Loucy (cell line): ENCODE results near the gene ZNF771.

ENCODE experiments used
- EZH2phosphoT487 ChIP-seq: fragments of 200-600 bp; IDR thresholded peaks from 2 replicates; pipeline ENCODE4 v1.6.1; 2018; ENCODE audit warnings: antibody characterized with exemption, mild to moderate bottlenecking, moderate library complexity, borderline replicate concordance
- TF ChIP-seq, protein P1 (sequence below): fragments of 200-600 bp; sonication (generic); conservative IDR thresholded peaks from 2 replicates; pipeline ENCODE4 v1.5.1; 2014; ENCODE audit warnings: mild to moderate bottlenecking, antibody characterized with exemption, low read length

DNA sequence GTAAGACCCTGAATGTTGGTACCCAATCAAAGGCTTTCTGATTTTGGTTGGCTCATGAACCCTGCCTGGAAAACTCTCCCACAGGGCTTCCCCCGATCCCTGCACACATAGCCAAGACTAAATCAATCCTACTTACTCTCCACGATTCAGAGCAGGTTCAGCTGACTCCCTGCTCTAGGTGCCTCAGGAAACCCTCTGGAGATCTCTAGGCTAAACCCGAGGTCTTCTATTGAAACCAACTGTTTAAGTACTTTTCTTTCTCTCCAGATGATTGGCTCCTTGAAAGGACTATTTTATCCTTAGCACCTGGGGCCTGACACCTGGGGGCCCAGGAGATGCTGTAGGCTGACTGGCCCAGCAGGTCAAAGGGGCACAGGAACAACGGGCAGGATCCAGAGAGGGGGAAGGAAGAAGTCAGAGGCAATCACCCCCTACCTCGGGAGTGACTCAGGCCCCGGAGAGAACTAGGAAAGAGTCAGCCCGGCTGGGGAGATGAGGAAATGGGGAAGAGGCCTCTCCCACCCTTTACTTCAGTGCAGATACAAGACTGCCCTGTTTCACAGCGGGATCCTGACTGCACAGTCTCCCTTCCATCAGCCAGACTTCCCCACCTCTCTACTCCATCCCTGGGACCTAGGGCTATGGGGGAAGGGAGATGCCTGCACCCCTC, 39.1 kb upstream of the ZNF771 start:
- TF ChIP-seq, protein P1, sequence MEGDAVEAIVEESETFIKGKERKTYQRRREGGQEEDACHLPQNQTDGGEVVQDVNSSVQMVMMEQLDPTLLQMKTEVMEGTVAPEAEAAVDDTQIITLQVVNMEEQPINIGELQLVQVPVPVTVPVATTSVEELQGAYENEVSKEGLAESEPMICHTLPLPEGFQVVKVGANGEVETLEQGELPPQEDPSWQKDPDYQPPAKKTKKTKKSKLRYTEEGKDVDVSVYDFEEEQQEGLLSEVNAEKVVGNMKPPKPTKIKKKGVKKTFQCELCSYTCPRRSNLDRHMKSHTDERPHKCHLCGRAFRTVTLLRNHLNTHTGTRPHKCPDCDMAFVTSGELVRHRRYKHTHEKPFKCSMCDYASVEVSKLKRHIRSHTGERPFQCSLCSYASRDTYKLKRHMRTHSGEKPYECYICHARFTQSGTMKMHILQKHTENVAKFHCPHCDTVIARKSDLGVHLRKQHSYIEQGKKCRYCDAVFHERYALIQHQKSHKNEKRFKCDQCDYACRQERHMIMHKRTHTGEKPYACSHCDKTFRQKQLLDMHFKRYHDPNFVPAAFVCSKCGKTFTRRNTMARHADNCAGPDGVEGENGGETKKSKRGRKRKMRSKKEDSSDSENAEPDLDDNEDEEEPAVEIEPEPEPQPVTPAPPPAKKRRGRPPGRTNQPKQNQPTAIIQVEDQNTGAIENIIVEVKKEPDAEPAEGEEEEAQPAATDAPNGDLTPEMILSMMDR = no peak
- no peak for TF ChIP-seq EZH2phosphoT487
